ENCODE data around the gene DRC3.
"Not testable (repeated sequence)": the region's sequence is repeated elsewhere in the genome, so short reads cannot be mapped to it uniquely, and the experiment has no call there.

DRC3 gene

DNA sequence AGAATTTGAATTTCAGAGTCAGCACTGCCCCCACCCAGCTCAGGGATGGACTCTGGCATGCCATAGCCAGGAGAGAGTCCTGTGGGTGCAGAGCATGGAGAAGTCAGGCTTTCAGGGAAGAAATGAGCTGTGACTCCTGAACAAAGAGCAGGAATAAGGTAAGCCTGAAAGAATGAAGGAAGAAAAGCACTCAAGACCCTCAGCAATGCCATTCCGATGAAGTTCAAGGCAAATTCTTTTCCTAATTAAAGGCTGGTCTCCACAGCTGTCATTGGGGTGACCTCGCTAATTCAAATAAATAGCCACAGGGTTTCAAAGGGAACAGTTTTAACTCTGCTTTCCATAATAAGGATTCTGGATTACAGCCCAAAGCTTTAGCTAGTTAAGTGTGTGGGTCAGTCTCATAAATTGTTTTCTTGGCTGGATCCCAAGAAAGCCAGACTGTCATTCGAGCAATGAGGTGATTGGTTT is 32.2 kb upstream of the DRC3 start:
- DNase-seq (ENCODE audit: low read depth in 2 of 2, low spot score in 1 of 2) = no peak

DNA sequence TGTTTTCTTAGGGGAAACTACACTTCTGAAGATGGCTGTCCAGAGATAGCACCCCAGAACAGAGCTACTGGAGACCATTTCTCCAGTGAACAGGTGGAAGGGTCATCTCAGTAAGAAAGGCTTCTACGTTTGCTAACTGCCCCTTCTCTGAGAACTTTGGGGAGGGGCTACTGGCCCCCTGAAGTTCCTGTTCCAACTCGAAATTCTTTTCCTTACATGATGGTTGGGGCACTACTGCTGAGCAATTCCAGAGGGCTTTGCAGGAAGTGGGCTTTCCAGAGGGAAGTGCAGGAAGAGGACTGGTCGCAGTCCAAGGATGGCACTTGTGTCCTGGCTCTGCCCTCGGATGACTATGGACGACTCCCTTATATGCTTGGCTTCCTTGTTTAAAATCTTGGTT is 31.6 kb upstream of the DRC3 start:
- DNase-seq (ENCODE audit: low read depth in 2 of 2, low spot score in 1 of 2) = no peak

DNA sequence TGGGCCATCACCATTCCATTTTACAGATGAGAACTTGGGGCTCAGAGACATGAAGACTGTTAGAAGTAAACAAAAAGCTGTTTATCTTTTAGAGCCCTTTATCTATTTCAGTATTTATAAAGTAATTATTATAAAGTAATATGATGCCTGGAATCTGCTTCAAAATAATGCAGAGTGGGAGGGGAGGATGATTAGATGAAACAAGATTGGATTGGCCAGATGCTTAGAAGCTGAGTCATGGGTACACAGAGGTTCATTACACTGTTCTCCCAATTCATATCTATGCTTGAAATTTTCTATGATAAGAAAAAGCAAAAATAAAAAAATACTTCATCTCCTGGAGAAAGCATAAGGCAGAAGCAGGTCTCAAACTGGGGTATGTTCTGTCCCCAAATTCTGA is 29.8 kb upstream of the DRC3 start:
- DNase-seq (ENCODE audit: low read depth in 2 of 2, low spot score in 1 of 2) = no peak

DNA sequence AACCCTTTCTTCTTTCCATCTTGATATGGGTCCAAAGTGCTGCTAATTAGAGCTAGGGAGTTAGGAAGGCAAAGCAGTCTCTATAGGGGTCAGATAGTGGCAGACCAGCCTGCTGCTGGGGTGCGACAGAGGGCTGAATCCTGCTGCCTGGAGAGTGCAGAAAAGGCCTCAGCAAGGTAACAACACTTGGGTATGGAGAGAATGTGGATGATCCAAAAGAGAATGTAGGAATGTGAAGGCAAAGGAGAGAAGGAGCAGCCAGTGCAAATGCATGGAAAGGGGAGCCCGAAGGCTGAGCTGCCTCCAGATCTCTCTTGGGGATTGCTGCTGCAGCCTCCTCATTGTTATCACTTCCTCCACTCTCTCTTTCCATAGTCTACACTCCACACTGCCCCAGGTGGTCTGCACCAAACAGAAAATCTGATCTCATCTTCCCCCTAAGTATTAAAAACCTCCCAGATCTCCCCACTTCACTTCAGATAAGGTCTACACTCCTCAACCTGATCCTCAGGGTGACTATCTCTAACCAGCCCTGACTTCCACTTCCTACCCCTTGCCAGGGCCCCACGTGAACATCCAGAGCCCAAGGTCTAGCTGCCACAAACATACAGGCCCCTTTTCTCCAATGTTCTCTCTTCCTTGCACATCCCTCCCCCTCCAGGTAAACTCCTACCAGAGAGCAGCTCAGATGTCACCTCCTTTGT is 29.2 kb upstream of the DRC3 start:
- no peak for DNase-seq (ENCODE audit: low read depth in 2 of 2, low spot score in 1 of 2)

DNA sequence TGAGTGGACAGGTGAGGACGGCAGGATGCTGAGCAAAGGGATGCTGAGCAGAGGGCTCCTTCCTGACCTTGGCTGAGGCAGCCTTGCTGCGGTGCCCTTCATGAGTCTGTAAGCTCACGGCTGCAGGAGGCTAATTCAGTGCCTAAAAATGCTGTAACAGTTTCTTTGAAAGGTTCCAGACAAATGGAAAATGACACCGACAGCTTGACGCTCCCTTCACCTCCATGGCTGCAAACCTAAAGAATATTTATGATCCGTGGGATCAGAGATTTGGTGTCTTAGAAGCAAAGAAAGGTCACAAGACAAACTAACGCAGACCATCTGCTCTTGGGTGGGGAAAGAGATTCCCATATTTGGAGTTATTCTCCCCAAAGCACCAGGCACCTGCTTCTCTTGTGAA is 28.4 kb upstream of the DRC3 start:
- no peak for DNase-seq (ENCODE audit: low read depth in 2 of 2, low spot score in 1 of 2)

DNA sequence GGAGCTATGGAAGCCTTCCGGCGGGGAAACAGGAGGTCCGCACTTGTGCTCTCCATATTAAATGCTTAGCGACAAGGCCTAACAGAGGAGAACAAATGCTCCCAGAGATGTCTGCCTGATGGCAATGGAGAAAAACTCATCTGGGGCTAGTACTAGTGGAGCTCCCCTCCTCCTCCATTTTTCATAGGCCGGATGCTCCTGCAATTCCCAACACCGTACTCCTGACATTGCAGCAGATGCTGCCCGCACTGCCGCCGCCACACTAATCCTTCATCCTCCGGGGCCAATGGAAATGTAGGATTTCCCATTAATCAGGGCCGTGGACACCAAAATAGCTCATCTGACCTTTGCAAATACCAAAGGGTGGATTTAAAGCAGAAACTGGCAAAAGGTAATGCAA is 27.9 kb upstream of the DRC3 start:
- DNase-seq (ENCODE audit: low read depth in 2 of 2, low spot score in 1 of 2) = no peak

DNA sequence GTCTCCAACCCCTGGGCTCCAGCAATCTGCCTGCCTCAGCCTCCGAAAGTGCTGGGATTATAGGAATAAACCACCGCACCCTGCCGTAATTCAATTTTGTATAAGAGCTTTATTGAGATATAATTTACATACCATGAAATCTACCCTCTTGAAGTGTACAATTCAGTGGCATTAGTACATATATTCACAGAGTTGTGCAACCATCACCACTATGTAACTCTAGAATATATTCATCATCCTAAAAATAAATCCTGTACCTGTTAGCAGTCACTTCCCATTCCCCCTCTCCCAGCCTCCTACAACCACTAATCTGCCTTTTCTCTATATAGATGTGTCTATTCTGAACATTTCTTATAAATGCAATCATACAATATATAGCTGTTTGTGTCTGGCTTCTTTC is 26.6 kb upstream of the DRC3 start:
- DNase-seq (ENCODE audit: low read depth in 2 of 2, low spot score in 1 of 2) = no peak

DNA sequence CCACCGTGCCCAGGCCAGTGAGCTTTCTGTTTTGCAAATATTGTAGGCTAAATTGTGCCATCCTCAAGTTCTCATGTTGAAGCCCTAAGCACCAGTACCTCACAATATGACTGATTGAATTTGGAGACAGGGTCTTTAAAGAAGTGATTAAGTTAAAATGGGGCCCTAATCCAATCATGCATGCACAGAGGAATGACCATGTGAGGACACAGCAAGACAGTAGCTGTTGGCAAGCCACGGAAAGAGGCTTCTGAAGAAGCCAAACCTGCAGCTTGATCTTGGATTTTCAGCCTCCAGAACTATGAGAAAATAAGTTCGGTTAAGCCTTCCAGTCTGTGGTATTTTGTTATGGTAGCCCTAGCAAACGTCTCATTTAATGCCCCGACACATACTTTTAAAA is 25.4 kb upstream of the DRC3 start:
- DNase-seq (ENCODE audit: low read depth in 2 of 2, low spot score in 1 of 2) = no peak

DNA sequence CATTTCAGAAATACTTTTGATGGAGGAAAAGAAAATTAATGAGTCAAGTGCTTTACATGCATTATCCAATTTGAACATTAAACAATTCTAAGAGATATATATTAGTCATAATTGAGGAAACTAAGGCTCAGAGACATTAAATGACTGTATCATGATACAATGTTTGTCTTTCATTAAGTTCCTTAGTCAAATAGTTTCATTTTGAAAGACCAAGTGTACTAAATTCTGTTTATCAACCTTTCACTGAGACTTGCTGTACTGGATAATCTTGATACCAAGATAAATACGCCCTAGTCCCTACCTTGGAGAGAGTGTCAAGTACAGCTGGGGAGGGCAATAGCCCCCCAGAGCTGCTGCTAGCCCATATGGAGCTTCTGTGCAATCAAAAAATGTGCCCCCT is 24.7 kb upstream of the DRC3 start:
- DNase-seq (ENCODE audit: low read depth in 2 of 2, low spot score in 1 of 2) = no peak

DNA sequence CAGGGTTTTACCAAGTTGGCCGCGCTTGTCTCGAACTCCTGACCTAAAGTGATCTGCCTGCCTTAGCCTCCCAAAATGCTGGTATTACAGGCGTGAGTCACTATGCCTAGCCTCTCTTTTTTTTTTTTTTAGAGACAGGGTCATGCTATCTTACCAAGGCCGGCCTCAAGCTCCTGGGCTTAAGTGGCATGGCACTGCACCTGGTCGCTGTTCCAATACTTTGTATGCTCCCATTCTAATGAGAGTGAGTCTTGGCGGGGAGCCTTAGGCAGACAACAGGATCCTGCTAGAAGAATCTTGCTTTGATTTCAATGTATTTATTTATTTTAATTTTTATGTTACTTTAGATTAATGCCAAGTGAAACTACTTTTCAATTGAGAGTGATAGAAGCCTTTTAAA is 22.3 kb upstream of the DRC3 start:
- DNase-seq (ENCODE audit: low read depth in 2 of 2, low spot score in 1 of 2) = no peak

DNA sequence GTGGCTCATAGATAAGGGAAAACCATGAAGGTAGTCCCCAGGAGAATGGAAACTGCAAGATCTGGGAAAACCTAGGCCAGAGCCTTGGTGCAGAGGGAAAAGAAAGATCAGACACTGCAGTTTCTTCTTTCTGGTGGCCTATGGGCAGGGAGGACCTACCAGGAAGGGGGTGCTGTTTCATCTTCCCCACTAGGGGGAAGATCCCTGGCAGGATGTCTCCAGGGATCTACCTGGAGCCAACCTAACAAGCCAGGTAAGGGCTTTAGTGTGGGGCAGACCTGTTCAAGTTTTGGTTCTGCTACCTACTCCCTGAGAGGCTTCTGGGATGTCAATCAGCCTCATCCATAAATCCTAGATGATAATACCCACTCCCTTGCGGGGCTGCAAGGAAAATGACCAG is 21.9 kb upstream of the DRC3 start:
- no peak for DNase-seq (ENCODE audit: low read depth in 2 of 2, low spot score in 1 of 2)

DNA sequence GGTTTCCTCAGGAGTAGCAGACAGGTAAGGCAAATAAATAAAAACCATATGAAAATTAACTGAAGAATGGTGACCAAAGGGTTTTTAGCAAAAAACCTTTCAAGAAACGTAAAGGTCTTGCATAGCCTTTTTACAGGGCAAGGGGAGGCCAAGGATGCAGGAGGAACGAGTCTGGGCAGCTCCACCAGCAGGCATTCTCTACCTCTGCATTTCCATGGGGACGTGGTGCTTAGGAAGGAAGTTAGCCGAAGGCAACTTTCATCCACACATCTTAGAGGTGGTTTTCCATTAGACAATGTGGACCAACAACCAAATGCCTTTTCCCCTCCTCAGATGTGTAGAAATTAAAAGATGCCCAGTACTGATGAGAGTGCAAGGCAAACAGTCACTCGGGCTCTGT is 21.1 kb upstream of the DRC3 start:
- no peak for DNase-seq (ENCODE audit: low read depth in 2 of 2, low spot score in 1 of 2)

DNA sequence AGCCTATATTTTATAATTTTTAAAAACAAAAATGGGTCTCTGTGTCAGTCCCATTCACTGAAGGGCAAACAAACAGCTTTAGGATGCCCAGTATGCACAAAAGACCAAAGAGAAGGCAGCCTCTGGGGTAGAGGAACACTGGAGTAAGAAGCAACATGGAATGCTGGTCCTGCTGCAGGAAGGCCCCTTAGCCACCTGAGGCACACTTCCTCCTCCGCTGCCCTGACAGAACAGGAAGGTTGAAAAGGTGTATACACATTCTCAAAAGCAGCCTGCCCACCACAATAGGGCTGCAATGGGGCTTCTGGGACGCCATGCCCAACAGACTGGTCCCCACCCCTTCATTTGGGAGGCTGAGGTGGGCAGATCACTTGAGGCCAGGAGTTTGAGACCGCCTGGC is 20.0 kb upstream of the DRC3 start:
- DNase-seq (ENCODE audit: low read depth in 2 of 2, low spot score in 1 of 2) = no peak

DNA sequence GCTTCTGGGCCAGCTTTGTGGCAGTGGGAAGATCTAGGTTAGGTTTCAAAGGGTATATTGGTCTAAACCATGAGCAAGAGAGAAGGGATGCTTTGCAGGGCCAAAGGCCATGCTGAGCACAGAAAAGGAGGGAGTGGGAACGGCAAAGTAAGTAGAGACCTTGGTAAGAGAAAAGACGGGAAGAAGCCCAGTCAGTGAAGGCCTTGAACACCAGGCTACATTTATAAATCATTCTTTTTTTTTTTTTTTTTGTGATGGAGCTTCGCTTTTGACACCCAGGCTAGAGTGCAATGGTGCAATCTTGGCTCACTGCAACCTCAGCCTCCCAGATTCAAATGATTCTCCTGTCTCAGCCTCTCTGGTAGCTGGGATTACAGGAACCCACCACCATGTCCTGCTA is 18.6 kb upstream of the DRC3 start:
- DNase-seq (ENCODE audit: low read depth in 2 of 2, low spot score in 1 of 2) = no peak

DNA sequence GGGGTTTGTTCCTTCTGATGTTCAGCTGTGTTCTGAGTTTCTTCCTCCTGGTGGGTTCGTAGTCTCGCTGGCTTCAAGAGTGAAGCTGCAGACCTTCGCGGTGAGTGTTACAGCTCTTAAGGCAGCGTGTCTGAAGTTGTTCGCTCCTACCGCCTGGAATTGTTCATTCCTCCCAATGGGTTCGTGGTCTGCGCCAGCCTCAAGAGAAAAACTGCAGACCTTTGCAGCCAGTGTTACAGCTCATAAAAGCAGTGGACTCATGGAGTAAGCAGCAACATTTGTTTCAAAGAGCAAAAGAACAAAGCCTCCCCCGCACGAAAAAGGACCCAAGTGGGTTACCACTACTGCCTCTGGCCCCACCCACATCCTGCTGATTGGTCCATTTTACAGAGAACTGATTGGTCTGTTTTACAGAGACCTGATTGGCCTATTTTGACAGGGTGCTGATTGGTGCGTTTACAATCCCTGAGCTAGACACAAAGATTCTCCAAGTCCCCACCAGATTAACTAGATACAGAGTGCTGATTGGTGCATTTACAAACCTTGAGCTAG is 16.8 kb upstream of the DRC3 start:
- not testable (repeated sequence) for DNase-seq (ENCODE audit: low read depth in 2 of 2, low spot score in 1 of 2)

DNA sequence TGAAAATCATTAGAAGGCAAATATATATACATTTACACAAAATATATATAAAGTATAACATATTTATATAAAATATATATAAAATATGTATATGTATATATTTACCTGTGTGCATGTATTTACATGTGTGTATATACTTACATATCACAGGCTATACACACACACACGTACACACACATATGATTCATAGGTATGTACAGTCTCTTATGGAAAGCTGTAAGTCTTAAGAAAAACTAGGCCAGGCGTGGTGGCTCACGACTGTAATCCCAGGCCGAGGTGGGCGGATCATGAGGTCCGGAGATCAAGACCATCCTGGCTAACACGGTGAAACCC is 15.1 kb upstream of the DRC3 start:
- no peak for DNase-seq (ENCODE audit: low read depth in 2 of 2, low spot score in 1 of 2)

DNA sequence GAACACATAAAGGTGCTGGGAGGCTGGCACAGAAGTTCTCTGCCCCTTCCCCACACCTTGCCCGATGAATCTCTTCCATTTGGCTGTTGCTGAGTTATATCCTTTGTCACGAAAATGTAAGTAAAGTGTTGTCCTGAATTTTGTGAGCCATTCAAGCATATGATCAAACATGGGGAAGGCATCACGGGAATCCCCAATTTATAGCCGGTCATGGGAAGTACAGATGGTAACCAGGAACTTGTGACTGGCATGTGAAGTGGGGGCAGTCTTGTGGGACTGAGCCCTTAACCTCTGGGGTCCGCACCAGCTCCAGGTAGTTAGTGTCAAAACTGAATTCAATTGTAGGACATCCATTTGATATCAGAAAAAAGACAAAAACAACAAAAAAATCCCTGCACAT is 13.7 kb upstream of the DRC3 start:
- no peak for DNase-seq (ENCODE audit: low read depth in 2 of 2, low spot score in 1 of 2)

DNA sequence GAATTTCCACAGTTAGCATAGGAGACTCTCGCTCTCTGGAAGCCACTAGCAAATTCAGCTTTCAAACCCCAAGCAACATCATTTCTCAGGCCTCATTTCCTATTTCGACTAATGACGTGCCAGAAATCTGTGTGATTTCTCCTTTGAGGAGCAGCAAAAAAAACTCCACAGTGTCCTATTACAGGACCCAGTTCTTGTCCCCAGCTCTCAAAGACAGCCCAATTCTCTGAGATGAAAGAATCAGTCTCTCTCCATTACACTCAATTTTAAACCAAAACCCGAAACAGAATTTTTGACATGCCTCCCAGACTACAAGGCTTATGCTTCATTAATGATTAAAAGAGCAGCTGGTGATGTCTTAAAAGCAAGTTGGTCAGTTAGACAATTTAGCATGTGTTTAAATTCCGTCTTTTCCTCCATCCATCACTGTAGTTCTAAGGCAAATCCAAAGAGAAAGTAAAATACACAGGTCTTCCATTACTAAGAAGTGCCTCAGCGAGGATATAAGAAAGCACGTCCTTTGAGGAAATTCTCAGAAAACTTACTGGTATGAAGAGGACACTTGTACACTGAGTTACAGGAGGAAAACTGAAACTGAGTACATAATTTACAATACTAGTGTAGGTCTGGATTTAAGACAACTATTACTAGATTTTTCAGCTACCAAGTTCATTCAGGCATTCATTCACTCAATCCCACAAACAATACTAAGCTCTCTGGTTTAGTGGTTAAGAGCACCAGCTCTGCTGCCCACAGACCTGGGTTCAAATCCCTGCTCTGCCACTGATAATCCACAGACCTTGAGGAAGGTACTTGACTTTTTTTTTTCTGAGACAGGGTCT is 12.9 kb upstream of the DRC3 start:
- no peak for DNase-seq (ENCODE audit: low read depth in 2 of 2, low spot score in 1 of 2)

DNA sequence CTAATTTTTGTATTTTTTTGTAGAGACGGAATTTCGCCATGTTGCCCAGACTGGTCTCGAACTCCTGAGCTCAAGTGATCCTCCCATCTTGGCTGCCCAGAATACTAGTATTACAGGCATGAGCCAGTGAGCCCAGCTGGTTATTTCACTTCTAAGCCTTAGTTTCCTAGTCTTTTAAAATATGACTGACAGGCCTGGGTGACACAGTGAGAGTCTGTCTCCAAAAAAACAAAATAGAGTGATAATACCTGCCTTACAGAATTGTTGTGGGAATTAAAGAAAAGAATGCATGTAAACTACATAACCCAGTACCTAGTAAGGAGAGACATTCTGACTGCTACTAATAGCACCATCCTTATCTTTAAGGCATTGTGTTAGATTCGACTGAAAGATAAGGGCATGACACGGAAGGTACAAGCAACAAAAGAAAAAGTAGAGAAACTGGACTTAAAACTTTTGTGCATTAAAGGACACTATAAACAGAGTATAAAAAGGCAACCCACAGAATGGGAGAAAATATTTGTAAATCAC is 12.1 kb upstream of the DRC3 start:
- DNase-seq (ENCODE audit: low read depth in 2 of 2, low spot score in 1 of 2) = no peak

DNA sequence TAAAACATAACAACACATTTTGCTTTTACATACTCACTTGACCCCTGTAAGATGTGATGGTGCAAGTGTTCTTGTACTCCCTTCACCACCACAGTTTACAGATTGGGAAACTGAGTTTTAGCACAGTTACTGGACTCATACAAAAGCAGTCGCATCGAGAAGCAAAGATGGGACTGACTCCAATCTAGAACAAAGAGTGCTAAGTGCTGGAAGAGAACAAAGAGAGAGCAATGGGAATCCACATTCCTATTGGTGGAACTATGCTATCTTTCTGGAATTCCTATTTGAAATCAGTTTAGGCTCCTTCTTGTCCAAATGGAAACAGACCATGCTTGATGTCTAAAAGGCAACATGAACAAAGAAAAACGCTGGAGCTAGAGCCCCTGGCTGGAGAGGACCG is 9.6 kb upstream of the DRC3 start:
- DNase-seq (ENCODE audit: low read depth in 2 of 2, low spot score in 1 of 2) = no peak

DNA sequence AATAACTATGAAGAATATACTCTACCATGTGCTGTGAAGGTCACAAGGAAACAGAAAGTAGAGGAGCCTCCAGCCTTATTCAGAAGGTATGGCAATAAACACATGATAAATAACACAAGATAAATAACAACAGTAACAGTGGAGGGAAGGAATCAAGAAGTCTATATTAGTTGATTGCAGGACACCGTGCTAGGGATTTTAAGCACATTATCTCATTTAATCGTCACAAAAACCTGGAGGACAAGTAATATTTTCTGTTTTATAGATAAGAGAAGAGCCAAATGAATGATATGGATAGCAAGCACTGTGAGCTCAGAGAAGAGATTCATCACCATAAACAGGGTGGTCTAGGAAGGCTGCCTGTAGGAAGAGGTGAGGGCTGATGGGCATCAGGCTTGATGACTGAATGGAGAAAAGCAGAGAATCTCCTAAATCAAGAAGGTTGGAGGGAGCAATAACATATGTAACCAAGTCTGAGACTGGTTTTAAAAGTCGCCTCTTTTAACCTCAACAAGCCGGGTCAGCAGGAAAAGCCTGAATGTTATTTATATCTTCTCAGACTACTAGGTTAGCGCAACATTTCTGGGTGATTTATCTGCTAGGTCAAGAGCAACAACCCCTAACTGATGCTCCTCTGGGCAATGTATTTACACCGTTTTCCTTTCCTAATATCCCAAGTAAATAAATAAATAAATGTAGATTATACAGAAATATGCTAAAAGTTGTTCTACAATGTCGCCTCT is 8.8 kb upstream of the DRC3 start:
- DNase-seq (ENCODE audit: low read depth in 2 of 2, low spot score in 1 of 2) = no peak

DNA sequence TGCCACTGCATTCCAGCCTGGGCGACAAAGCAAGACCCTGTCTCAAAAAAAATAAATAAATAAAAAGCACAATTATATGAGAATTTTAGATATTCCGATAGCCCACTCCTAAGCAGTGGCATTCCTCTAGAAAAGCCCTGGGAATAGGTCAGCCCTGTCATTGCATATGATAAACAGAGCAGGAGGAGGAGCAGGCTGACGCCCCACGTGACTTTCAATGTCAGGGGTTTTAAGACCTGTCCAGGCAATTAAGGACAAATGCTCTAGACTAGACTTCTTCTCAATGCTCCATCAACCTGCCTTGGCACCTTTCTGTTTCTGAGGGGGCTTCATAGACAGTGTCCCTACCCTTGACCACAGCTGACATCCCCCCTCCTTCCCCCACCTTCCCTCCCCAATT is 8.0 kb upstream of the DRC3 start:
- no peak for DNase-seq (ENCODE audit: low read depth in 2 of 2, low spot score in 1 of 2)

Measured in stimulated activated CD8-positive, alpha-beta memory T cell treated with anti-CD3 and anti-CD28 coated beads, Interleukin-4, amount 100 ng/mL, for 4 hours (primary cell).